AG09319 (cell line): Measurements from ENCODE around the gene CCDC61.

Experiments
- DNase-seq: peaks from one replicate; pipeline ENCODE4 v3.0.0-alpha.2; 2010; ENCODE audit warnings: low read depth; ENCODE audit errors: extremely low read depth
- TF ChIP-seq, protein P1 (sequence below): IDR thresholded peaks from 2 replicates; pipeline ENCODE4 v1.5.1; 2011; ENCODE audit warnings: low read depth, mild to moderate bottlenecking, inconsistent platforms, low read length, moderate library complexity

Gene CCDC61

DNA sequence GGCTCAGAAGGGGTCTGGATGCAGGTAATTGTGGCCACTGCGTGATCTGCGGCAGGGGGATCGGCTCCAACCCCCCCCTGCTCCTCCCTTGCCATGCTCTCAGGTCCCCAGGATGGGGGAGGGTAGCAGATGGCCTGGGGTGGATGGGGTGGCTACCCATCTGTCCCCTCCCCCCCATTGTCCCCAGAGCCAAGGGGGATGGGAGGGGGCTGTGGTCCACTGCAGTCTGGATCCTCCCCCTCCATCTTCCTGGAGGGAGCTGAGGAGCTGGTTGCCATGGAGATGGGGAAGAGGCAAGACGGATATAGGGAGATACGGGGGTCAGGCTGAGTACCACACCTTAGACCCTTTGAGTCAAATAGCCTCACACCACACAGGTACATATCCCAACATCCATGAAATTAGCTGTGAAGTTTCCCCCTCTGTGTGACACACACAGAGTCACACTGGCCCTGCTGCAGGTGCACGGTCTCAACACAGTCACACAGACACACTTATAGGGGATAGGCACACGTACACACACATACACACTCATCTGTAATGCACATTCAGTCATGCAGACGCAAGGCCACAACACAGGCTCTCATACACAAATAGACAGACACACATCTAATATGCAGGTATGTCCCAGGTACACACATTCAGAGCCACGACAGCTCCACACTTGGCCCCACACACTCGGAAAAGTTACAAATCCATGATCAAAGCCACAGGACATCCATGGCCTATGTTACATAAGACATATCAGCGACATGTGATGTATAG, 19.8 kb upstream of the CCDC61 start:
- TF ChIP-seq, protein P1, sequence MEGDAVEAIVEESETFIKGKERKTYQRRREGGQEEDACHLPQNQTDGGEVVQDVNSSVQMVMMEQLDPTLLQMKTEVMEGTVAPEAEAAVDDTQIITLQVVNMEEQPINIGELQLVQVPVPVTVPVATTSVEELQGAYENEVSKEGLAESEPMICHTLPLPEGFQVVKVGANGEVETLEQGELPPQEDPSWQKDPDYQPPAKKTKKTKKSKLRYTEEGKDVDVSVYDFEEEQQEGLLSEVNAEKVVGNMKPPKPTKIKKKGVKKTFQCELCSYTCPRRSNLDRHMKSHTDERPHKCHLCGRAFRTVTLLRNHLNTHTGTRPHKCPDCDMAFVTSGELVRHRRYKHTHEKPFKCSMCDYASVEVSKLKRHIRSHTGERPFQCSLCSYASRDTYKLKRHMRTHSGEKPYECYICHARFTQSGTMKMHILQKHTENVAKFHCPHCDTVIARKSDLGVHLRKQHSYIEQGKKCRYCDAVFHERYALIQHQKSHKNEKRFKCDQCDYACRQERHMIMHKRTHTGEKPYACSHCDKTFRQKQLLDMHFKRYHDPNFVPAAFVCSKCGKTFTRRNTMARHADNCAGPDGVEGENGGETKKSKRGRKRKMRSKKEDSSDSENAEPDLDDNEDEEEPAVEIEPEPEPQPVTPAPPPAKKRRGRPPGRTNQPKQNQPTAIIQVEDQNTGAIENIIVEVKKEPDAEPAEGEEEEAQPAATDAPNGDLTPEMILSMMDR: no peak
- DNase-seq: no peak

DNA sequence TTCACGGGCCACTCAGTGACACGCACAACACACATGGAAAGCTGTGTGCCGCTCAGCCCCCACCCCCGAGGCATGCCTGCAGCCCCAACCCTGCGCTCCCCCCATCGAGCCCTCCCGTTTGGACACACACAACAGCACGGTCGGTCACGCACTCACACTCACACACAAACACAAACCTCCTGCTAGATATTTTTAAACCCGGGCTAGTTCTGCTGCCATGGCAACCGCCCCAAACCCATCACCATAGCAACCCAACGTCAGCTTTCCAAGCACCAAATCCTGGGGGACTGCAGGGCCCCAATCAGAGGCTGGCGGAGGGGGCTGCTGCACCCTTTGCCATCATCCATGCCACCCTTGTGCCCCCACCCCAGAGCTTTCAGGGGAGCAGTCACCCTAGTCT, 19.1 kb upstream of the CCDC61 start:
- no peak for DNase-seq

DNA sequence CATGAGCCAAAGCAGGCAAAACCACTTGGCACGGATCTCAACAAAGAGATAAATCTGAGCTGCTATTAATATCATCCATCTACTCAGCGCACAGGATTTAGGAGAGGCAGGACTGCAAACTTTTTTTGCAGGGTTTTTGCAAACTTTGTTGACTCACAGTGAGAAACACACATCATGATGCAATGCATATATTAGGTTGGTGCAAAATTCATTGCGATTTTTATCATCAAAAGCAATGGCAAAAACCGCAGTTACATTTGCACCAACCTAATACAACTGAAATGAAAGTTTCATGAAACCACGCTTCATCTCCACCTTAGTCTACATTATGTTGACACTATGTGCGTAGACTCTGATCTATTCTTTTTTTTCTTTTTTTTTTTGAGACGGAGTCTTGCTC, 17.1 kb upstream of the CCDC61 start:
- TF ChIP-seq, protein P1: no peak
- DNase-seq: no peak

More for the DNA sequence above, 19.1 kb upstream of the CCDC61 start:
- TF ChIP-seq, protein P1: no peak

DNA sequence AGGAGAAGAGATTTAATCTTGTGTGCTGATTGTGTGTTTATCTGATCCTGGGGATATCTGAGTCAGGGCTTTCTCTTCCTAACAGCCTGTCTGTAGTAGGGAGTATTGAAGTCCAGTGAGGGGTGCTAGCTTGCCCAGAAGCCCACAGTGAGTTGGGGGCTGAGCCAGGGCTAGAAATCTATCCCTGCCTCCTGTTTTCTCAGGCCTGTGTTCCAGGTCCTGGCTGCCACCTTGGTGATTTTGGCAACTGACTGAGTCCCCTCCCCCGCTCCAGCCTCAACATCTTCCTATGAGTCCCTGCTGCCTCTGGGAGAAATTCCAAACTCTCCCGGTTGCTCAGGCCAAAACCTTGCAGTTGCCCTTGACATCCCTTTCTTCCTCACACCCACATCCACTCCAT, 13.9 kb upstream of the CCDC61 start:
- no peak for DNase-seq
- TF ChIP-seq, protein P1: no peak

DNA sequence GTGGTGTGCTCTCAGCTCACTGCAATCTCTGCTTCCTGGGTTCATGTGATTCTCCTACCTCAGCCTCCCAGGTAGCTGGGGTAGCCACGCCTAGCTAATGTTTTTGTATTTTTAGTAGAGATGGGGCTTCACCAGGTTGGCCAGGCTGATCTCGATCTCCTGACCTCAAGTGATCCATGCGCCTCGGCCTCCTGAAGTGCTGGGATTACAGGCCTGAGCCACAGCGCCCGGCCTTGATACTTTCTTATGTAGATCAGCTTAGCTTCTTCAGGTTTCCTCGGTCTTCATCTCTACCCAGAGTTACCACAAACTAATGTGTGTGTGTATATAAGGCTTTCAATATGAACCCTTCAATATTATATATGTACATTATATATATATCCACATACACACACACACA, 9.9 kb upstream of the CCDC61 start:
- DNase-seq: no peak
- TF ChIP-seq, protein P1: no peak

DNA sequence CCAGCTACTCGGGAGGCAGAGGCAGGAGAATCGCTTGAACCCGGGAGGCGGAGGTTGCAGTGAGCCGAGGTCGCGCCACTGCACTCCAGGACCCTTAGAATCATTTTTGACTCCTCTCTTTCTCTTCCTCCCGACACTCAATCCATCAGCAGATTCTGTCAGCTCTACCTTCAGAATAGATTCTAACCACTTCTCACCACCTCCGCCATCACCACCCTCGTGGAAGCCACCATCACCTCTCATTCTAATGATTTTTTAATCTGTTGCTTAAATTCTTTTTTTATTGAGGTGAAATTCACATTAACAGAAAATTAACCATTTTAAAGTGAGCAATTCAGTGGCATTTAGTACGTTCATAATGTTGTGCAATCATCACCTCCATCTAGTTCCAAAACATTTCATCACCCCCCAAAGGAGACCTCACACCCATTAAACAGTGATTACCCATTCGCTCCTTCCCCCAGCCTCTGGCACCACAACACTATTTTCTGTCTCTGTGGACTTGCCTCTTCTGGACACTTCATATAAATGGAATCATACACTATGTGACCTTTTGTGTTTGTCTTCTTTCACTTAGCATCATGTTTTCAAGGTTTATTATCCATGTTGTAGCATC, 5.0 kb upstream of the CCDC61 start:
- no peak for DNase-seq
- TF ChIP-seq, protein P1: no peak

DNA sequence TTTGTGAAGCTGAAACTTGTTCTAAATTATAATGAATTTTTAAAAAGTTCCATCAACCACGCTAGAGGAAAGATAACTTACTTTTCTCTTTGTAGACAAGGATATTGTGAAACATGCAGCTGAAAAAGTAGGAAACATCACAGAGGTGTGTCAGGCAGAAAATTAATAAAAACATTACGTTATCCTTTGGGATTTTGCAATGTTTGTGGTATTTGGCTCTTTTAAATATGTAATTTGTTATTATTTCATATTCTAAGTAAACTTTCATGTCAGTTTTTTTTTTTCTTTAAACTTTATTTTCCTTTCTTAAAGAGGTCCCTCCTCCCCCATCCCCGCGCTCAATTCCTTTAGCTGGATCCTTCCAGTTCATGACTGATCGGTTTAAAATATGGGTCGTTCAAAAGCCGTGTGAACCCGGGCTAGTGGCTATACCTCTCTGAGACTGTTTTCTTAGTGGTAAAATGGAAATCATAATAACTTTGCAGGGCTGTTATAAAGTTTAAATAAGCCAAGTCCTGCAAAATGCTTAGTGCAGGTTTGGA, 740 bp upstream of the CCDC61 start:
- DNase-seq: no peak
- TF ChIP-seq, protein P1: no peak
